Stimulated activated CD4-positive, alpha-beta T cell treated with anti-CD3 and anti-CD28 coated beads, Interleukin-15, amount 100 ng/mL, for 24 hours (primary cell): ENCODE results near the gene OVOL2.

ENCODE experiments used
- DNase-seq: peaks from one replicate; pipeline ENCODE4 v3.0.0-alpha.2; 2020

Gene OVOL2

GRCh38 chr20:18011951-18012645 lies 45.6 kb downstream of the OVOL2 start:
- no peak for DNase-seq

GRCh38 chr20:18011482-18011881 lies 46.2 kb downstream of the OVOL2 start:
- DNase-seq, result no peak

- no peak for DNase-seq
Observed at GRCh38 chr20:18009116-18009515, 48.6 kb downstream of the OVOL2 start.

- DNase-seq, result no peak
Observed at GRCh38 chr20:18007534-18008292, 50.0 kb downstream of the OVOL2 start.

- no peak for DNase-seq
Observed at GRCh38 chr20:18006684-18007083, 51.0 kb downstream of the OVOL2 start.

GRCh38 chr20:18005990-18006364 lies 51.7 kb downstream of the OVOL2 start:
- no peak for DNase-seq

GRCh38 chr20:18005170-18005989 lies 52.3 kb downstream of the OVOL2 start:
- DNase-seq, result no peak

- no peak for DNase-seq
Observed at GRCh38 chr20:18004384-18005031, 53.2 kb downstream of the OVOL2 start.

GRCh38 chr20:18003897-18004296 lies 53.8 kb downstream of the OVOL2 start:
- DNase-seq, result no peak

GRCh38 chr20:18001131-18001921 lies 56.4 kb downstream of the OVOL2 start:
- no peak for DNase-seq

- no peak for DNase-seq
Observed at GRCh38 chr20:17999566-17999965, 58.1 kb downstream of the OVOL2 start.

- DNase-seq, result no peak
Observed at GRCh38 chr20:17998446-17998845, 59.3 kb downstream of the OVOL2 start.

GRCh38 chr20:17995967-17996819 lies 61.5 kb downstream of the OVOL2 start:
- peak; percentile 37 for DNase-seq

GRCh38 chr20:17993546-17993945 lies 64.2 kb downstream of the OVOL2 start:
- DNase-seq, result no peak

- no peak for DNase-seq
Observed at GRCh38 chr20:17992847-17993513, 64.7 kb downstream of the OVOL2 start.

- DNase-seq, result peak; percentile 62
Observed at GRCh38 chr20:17992224-17992637, 65.5 kb downstream of the OVOL2 start.

- DNase-seq, result no peak
Observed at GRCh38 chr20:17990278-17990972, 67.3 kb downstream of the OVOL2 start.

GRCh38 chr20:17987988-17988387 lies 69.7 kb downstream of the OVOL2 start:
- no peak for DNase-seq

- DNase-seq, result no peak
Observed at GRCh38 chr20:17985388-17986018, 72.2 kb downstream of the OVOL2 start.

- no peak for DNase-seq
Observed at GRCh38 chr20:17976305-17976704, 81.4 kb downstream of the OVOL2 start.
